Measurements from ENCODE around the gene GPR176. TPM values are rescaled to one million over a fixed set of nuclear protein-coding genes. Genes with fewer than 3 reads are reported as not detected.

GPR176 gene, protein sequence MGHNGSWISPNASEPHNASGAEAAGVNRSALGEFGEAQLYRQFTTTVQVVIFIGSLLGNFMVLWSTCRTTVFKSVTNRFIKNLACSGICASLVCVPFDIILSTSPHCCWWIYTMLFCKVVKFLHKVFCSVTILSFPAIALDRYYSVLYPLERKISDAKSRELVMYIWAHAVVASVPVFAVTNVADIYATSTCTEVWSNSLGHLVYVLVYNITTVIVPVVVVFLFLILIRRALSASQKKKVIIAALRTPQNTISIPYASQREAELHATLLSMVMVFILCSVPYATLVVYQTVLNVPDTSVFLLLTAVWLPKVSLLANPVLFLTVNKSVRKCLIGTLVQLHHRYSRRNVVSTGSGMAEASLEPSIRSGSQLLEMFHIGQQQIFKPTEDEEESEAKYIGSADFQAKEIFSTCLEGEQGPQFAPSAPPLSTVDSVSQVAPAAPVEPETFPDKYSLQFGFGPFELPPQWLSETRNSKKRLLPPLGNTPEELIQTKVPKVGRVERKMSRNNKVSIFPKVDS
- 10.3 TPM for total RNA-seq

DNA sequence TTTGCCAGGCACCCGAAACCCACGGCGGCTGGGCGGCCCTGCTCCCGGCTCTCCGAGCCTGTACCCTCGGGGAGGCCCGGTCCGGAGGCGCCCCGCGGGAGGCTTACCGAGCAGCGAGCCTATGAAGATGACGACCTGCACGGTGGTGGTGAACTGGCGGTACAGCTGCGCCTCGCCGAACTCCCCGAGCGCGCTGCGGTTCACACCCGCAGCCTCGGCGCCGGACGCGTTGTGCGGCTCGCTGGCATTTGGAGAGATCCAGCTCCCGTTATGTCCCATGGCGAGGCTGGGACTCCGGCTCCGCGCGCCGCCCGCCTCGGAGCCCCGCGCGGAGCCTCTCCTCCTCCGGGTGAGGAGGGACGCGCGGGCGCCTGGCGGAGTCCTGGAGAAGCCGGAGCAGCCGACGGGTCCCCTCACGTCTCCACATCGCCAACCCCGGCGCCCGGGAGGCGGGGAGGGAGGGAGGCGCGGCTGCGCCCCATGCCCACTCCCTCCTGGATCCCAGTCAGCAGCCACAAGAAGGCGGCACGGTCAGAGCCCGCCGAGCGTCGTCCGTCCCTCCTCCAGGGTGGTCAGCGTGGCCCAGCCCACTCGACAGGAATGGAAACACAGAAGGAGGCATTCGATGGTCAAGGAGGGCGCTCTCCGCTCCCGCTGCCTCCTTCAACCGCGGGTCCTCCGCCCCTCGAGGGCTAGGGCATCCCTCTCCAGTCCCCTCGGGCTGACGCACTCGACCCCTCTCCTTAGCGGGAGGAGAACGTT, at the start of gene GPR176:
Gene GPR176, minus strand, starts transcription at position 519 of the 762 bp plus-strand sequence. Its CDS starts 240 bp downstream, at position 279.
- peak; percentile 13 for DNase-seq

DNA sequence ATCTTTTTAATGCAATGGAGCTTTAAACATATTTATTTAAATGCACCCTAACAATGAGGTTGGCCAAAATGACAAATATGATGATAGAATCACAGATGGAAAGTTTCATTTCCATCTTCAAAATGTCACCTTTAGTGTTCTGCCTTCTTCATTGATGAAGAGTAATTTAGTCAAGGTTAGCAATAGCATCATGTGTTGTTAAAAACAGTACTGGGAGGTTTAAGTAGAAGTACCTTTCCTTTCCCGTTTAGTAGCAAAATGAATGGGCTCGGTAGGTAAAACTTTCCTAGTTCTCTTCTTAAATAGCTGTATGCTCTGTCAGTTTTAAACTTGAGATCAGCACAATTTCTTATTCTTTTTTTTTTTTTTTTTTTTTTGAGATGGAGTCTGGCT, 48.9 kb upstream of the GPR176 start:
- no peak for DNase-seq

DNA sequence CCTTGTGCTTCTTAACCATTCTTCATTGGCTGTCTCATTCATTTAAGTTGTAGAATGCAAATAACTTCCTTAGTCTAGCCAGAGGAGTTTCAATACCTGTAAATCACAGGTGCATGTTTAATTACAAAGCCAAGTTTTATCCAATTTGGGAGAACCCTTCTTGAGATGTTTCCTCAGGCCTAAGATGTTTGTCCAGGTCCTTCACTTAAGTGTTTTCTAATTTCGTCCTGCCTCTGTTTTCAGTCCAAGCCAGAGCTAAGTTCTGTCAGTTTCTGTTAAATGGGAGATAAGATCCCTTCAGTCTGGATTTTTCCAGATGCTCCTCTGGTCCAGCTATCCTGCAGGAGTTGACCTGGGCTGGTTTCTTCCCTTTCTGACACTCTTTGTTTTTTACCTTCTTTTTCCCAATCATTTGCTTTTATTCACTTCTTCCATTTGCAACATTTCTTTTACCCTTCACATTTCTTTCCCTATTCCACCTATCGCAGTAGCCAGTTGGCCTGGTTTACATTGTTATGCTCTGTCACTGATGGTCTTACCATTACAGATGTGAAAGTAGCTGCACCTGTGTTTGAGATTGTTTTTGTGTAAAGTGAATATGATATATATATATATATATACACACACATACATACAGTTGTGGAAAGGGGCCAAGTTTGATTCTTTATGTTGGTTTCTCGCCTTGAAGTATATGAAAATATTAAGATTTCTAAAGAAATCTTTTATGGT, 48.4 kb upstream of the GPR176 start:
- DNase-seq: no peak

DNA sequence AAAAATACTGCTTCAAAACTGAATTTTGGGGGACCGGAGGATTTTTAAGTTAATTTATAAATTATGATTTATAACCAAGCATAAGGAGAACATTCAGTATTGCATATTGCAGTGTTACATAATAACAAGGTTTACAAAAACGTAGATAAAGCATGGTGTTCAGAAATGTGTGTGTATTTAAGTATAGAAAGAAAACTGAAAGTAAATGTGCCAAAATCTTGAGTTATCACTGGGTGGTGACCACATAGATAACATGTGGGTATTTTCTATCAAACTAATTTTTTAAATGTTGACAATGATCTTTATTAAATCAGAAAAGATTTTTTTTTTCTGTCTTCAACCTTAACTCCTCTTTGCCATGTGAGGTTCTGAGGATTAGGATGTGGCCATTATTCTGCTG, 46.5 kb upstream of the GPR176 start:
- DNase-seq: no peak

DNA sequence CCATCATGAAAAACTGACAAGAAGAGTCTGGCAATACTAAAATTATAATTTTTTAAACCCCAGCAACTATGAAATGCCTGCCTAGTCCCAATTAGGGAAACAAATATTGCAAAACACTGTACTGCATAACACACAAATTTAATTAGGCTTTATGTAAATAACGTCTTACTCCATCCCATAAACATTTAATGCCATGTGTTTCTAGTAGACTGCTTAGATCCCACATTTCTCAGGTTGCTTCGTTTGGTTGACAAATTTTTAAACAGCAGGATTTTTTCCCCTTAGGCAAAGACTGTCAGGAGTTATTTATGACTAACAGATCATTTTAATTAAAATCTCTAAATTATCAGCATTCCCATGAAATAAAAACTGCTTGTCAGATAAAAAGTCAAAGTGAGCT, 43.7 kb upstream of the GPR176 start:
- peak; percentile 90 for DNase-seq

DNA sequence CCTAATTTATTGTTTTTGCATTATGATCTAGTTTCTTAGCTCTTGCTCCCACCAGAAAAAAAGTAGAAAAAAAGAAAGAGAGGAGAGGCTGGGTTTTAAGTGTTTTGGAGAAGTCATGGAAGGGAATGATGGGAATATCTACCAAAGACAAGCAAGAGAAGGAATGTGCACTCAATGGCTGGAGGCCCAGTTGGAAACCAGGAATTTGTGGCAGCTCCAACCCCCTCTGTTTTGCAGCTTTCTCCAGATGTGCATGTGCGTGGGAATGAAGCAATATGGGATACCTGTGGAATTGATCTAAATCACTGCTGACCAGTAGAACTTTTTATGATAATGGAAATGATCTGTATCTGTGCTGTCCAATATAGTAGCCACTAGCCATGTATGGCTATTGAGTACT, 41.0 kb upstream of the GPR176 start:
- peak; percentile 17 for DNase-seq

DNA sequence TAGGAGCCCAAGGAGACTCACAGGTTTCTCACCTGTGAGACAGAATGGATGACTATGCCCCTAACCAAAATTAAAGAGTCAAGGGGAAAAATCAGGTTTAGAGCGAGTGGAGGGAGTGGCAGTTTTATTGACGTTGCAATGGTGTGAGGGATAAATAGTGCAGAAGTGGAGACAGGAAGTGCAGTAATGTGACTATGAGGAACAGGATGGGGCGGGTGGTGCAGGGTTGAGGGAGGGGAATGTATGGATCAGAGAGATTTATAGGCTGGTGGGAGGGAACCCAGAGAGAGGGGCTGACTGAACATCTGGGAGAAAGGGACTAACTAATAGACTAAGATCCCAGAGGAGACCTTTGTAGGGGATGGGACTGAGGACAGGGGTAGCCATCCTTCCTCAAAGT, 40.3 kb upstream of the GPR176 start:
- no peak for DNase-seq

DNA sequence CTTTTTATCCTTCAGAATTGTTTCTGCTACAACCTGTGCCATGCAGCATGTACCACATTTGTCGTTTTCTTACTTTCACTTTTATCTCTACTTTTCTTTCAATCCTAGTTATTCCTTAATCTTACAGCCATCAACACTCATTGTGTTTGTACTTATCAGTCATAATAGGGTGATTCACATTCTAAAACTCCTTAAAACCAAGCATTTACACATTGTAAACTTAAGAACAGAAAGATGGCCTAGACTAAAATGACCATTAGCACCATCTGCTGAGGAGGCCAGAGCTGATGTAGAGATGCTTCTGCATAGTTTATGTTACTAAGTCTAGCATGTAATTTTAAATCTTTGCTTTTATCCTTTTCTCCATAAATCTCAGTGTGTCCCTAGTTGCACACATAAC, 39.3 kb upstream of the GPR176 start:
- DNase-seq: no peak

DNA sequence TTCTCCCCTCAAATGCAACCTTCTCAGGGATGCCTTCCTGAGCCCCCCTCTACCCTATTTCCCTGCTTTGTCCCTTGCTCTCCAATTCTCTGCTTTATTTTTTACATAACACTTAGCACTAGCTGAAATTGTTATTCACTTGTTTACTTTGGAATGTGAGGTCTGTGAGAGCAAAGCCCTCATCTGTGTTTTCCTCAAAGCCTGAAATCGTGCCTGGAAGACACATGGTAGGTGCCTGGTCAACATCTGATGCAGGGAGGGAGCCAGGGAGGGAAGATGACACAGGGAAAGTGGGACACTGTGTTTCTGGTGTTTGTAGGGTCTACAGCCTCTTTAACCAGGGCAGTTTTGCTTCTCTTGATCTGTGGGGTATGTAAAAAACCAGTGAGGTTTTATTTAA, 37.4 kb upstream of the GPR176 start:
- no peak for DNase-seq

DNA sequence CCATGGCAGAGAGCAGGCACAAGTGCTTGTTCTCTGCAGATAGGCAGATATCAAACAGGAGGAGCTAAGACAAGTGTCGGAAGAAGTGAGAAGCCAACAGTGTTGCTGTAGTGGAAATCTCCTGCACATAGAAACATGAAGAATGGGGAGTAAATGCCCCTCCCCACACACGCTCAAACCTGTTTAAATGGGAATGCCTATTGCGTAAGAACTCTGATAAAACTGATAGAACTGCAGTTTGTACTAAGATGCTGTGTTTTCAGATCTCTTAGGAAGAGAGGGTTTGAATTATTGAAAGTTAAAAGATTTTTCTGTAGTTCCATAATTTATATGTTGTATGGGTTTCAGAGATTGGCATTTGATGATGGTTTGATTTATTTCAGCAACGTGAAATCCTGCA, 33.5 kb upstream of the GPR176 start:
- DNase-seq: no peak

DNA sequence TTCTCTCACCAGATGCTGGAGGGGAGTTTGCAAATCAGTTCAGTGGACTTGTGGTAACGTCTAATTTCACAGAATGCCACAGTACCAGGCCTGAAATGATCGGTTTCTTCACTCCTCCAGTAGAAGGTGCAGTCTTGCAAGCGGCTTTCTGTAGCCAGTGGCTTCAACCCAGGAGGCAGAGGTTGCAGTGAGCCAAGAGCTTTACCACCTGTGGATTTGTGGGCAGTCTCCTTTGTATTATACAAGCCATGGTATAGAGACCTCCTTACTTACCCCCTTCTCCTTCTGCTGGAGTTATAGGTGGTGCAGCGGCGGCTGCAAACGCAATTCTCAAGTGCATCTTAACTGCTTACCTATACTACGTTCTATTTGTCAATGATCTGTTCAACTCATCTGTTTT, 31.5 kb upstream of the GPR176 start:
- DNase-seq: no peak

DNA sequence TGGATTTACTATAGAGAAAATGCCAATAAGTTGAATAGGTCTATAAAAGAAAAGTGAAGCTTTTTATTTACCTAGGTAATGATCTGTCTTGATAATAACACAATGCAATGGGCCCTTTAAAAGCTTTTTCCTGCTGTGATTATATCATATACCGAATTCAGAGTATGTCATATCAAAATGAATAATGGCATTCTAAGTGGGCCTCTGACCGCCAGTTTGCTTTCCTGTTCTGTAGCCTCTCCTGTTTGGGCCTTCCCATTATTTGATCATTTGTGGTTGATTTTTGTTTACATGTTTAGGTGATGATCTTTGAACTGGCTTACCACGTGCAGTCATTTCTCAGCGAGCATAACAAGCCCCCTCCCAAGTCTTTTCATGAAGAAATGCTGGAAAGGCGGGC, 28.8 kb upstream of the GPR176 start:
- DNase-seq: no peak

DNA sequence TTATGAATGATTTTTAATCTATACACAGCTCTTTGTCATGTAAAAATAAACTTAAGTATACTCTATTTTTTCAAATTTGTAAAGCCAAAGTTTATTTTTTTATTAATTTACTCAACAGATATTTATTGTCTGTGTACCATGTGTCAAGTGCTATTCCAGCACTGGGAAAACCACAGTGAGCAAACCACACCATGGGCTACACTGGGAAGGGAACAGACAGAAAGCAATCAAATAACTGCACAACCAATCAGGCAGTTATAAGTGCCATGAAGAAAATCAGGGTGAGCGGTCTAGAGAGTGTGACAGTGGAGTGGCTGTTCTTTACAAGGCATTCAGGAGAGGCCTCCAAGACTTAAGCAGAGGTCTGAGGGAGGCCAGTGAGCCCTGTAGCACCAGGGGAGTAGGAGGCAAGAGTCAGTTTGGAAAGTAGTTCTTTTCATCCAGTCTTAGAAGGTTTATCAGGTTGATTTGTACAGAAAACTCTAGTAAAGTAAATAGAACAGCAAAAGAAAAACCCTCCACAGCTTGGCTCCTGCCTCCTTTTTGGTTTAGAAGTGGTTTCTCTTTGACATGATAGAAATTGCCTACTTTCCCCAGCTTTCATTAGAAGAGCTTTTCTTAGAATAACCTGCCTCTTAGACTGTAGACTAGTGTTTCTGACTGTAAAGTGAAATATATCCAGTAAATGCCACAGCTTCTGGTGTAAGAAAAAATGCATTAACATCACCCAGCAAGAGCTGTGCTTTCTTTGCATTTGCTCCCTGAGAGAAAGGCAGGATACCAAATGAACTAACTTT, 27.5 kb upstream of the GPR176 start:
- DNase-seq: no peak

DNA sequence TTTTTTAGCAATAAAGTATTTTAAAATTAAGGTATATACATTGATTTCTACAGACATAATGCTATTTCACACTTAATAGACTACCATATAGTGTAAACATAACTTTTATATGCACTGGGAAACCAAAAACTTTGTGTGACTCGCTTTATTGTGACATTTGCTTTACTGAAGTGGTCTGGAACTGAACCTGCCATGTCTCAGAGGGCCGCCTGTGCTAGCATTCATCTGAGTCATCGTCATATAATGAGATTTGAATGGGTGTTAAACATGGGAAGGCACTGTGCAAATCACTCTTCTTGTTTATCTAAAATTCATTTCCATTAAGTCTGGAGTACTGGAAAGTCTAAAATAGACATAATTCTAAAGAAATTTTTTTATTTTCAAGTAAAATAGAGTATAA, 26.8 kb upstream of the GPR176 start:
- no peak for DNase-seq

DNA sequence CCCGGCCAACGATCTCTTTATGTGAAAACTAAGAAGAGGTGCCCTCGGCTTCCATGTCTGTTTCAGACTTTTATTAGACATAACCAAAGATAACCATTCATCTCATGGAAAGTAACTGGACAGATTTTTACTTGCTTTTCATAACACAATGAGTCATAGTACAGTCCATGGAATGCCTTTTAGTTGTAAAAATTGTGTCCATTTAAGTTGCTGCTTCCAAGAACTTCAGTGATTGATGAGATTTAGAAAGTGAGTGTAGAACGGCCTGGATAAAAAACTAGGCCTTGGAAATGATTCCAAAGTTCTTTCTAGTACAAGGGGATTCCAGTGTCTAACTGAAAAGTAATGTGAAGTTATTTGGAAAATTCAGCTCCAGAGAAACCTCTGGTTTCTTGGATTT, 24.7 kb upstream of the GPR176 start:
- DNase-seq: peak; percentile 45

DNA sequence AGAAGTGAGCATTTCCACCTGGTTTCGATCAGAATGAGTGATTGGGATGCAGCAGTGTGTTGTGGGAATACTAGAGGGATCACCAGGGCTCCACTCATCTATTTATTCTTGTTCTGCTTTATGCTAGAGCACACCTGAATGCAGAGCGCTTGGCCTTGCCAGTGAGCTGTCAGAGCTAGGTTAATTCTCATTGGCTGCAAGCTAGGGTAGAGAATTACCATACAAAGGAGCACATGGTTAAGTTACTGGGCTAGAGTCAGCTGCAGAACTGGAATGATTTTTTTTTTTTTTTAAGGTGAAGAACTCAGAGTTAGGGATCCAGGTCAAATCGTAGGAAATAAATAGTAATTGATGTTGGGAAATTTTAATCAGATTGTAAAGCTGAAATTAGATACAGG, 22.7 kb upstream of the GPR176 start:
- no peak for DNase-seq

DNA sequence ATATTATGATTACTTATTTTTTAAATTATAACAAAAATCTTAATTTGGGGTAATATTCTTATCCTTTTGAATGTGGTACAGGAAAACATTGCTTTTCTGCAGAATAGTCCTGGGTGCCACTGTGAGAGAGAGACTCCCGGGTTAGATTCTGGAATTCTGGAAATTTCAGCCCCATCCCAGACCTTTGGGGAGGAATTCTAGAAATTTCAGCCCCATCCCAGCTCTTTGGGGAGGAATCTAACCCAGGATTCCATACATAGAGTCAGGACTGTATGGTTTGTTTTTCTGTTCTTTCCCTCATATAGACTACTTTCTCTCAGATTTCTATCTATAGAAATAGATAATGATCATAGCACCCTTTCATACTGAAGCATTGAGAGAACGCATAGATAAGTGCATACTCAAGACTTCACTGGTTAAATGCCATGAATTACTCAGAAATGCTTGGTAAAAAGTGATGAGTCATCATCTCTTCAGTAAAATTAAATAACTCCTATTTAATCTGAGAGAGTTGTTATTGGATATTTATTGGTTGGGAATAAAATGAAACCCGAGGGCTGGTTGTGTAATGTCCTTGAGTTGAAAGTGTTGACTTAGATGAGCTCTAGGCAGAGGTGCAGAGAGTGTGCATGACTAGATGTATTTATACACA, 22.2 kb upstream of the GPR176 start:
- no peak for DNase-seq

DNA sequence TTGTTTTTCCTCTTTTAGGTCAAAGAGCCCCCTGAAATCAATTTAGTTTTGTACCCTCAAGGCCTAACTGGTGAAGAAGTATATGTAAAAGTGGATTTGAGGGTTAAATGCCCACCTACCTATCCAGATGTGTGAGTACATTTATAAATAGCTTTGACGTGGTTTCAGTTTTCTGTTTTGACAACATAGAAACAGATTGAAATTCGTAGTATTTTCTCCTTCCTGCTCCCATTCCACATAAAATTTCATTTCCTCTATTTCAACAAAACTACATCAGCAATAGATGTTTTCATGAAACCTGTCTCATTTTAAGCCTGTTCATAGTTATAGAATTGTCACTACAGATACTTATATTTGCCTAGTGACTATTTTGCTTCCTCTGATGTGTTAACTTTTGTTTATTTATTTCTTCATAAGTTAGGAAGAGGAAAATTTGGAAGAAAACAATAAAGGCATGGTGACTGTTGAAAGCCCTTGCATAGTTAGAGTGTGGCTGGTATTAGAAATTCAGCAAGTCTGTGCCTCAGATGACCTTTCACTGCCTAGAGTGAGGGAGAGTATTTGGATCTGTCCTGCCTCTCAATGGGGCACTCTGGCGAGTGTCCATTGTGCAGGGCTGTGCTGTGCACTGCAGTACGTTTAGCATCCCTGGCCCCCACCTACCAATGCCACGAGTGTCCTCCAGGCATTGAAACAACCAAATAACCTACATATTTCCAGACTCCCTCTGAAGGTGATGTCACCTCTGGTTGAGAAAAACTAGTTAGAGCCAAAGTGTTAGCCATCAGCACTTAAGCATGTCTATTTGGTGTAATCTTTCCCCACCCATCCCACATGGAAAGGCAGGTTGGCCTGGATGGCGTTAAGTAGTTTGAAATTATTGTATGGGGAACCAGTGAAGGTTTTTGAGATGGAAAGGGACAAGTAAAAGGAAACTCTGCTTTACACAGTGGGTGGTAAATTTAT, 19.7 kb upstream of the GPR176 start:
- no peak for DNase-seq

DNA sequence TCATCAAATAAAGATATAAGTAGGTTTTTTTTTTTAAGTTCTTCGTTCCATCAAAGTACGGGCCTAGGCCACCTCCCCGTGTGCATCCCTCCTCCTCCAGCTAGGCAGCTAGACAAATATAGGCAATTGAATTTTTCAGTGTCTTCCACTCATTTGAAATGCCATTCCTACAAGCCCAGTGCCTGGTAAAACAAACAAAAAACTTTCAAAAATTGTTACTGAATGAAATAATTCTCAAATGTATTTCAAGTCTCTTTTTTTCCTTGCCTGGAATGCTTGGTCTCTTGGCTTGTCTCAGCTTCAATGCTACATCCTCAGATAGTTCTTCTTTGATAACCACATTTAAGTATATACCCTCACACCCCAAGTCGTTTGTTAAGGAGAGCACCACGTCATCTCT, 17.6 kb upstream of the GPR176 start:
- DNase-seq: no peak

DNA sequence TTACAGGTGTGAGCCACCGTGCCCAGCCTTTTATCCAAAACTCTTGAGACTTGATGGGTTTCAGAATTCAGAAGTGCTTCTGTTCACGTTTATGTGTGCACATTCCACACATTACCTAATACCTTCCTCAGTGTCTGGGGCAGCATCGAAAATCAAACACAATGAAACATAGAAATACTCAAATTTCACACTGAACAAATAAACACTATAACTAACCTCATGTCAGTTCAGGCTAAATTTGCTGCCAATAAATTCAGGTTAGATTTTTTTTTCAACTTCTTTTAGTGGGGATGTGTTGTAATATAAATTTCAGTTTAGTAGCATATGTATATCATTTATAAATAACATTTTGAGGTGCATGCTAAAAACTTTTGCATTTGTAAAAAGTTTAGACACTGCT, 16.6 kb upstream of the GPR176 start:
- no peak for DNase-seq
